Measurements from ENCODE around the gene C20orf202. TPM values are rescaled to one million over a fixed set of nuclear protein-coding genes. Genes with fewer than 3 reads are reported as not detected.

The C20orf202 gene
- total and polyA plus RNA-seq, 9 of the 15 experiments (the other 6 are each of a cell fraction or from before 2014, with no cell fraction given): 0.03 to 0.24 (median 0.15) TPM; not detected in 4

GRCh38 chr20:1215386-1216170, 12.3 kb downstream of the C20orf202 start (continued):
- no peak for TF ChIP-seq ZBTB33 (CRISPR knock-in tag; IDR thresholded peaks at IDR 0.05)
- no peak for TF ChIP-seq CREB1 (IDR thresholded peaks at IDR 0.05)
- 0 out of 2 replicates have a peak, but pooled peaks have one; percentile 20 for TF ChIP-seq CREB1 (CRISPR knock-in tag; IDR thresholded peaks at IDR 0.05)
- TF ChIP-seq MAFK (IDR thresholded peaks at IDR 0.05; ENCODE audit: low read length): peak; percentile 72; the same call in 1 of the 2 replicates
- TF ChIP-seq ARID1B (IDR thresholded peaks at IDR 0.05): peak; percentile 78
- no peak for TF ChIP-seq PBX2 (CRISPR knock-in tag; IDR thresholded peaks at IDR 0.05; ENCODE audit: low read depth)
- peak; percentile 86 for TF ChIP-seq PBX2 (tag; conservative IDR thresholded peaks at IDR 0.05; ENCODE audit: low read depth)
- TF ChIP-seq HMBOX1 (IDR thresholded peaks at IDR 0.05): peak; percentile 12; the same call in 1 of the 2 replicates
- peak in 1 of 2 experiments; percentile 22; a peak in 1 of 4 replicates for TF ChIP-seq KDM1A (IDR thresholded peaks at IDR 0.05)
- TF ChIP-seq MEIS2 (IDR thresholded peaks at IDR 0.05; ENCODE audit: partially characterized antibody): peak; percentile 97
- TF ChIP-seq MAFF (IDR thresholded peaks at IDR 0.05; ENCODE audit: low read length): peak; percentile 80
- peak; percentile 57 for TF ChIP-seq FOSL1 (tag; conservative IDR thresholded peaks at IDR 0.05)
- no peak for TF ChIP-seq SIRT6 (IDR thresholded peaks at IDR 0.05; ENCODE audit: low read depth, low read length)
- 0 out of 2 replicates have a peak, but pooled peaks have one; percentile 26 for TF ChIP-seq MTA3 (IDR thresholded peaks at IDR 0.05; ENCODE audit: borderline replicate concordance)
- peak in 1 of 2 experiments; percentile 16; a peak in 1 of 4 replicates for TF ChIP-seq MNT (conservative IDR thresholded peaks at IDR 0.05)
- no peak for TF ChIP-seq ZNF184 (CRISPR knock-in tag; IDR thresholded peaks at IDR 0.05)
- peak; percentile 55; the same call in 1 of the 2 replicates for TF ChIP-seq EP300 (IDR thresholded peaks at IDR 0.05; ENCODE audit: low read length)
- no peak for TF ChIP-seq HNRNPK (IDR thresholded peaks at IDR 0.05; ENCODE audit: low read depth, low read length, poor library complexity, severe bottlenecking)
- TF ChIP-seq ZFP30 (CRISPR knock-in tag; IDR thresholded peaks at IDR 0.05; ENCODE audit: borderline replicate concordance): no peak
- no peak for TF ChIP-seq TBP (optimal IDR thresholded peaks at IDR 0.05; ENCODE audit: low read depth, low read length)
- TF ChIP-seq SMARCC2 (IDR thresholded peaks at IDR 0.05; ENCODE audit: low read depth): peak; percentile 43; the same call in 1 of the 2 replicates
- peak; percentile 81 for TF ChIP-seq MAFG (tag; conservative IDR thresholded peaks at IDR 0.05)
